ENCODE data around the gene BABAM1. TPM values are rescaled to one million over a fixed set of nuclear protein-coding genes. Genes with fewer than 3 reads are reported as not detected.
A peak's percentile ranks its signal among the peaks of the same experiment; 100 is the strongest.

Gene BABAM1
- total and polyA plus RNA-seq, 9 of the 15 experiments (the other 6 are each of a cell fraction or from before 2014, with no cell fraction given): 14.7 to 160 (median 113) TPM

GRCh38 chr19:17293605-17294004, 26.4 kb downstream of the BABAM1 start:
- no peaks in the 10 kb centered on the region for H4K20me1 ChIP-seq (replicated peaks; ENCODE audit: control insufficient read depth, insufficient read depth, low read length)
- H3K79me2 ChIP-seq (ENCODE audit: control insufficient read depth, insufficient read depth, low read length): peaks cover 12% of the 10 kb centered on the region
- peaks cover 15% of the 10 kb centered on the region; the same call in 2 of the 3 replicates for H3K36me3 ChIP-seq (ENCODE audit: control insufficient read depth, insufficient read depth, low read length)
- peak overlapping the region; percentile 42 for H3K27ac ChIP-seq (ENCODE audit: extremely low read depth, low read depth, low read length)
- H3K9me1 ChIP-seq (ENCODE audit: control insufficient read depth, insufficient read depth, low read length): peaks cover 7% of the 10 kb centered on the region
- H3K4me3 ChIP-seq: peak overlapping the region; percentile 62
- peaks cover 12 to 38% of the 10 kb centered on the region in 2 experiments; a peak in 4 of 5 replicates for H3K4me1 ChIP-seq (replicated peaks in 1 of 2; ENCODE audit: control insufficient read depth in 2 of 2, insufficient read depth in 2 of 2, low read length in 2 of 2)
- in situ Hi-C loops (cut with MboI): loop anchor here (5.0 kb wide), 1 partner anchor 94 kb away; no protein-coding TSS in a partner anchor
- ATAC-seq (no peak), DNase-seq (ENCODE audit: extremely low read depth in 1 of 4, low spot score in 3 of 4) (no peak), FAIRE-seq (no peak)
- CTCF ChIA-PET (ENCODE audit: low intra/inter-chr PET ratio): interaction anchor here (0.6 to 1.4 kb wide), 4 partner anchors 10 to 93 kb away, joined by 3 to 6 read pairs (median 4); partner anchors contain the start of gene ABHD8
- H3K9me3 ChIP-seq (replicated peaks; ENCODE audit: control insufficient read depth, insufficient read depth, low read depth, low read length): peaks cover 3% of the 10 kb centered on the region; the same call in 1 of the 2 replicates
- peak overlapping the region; percentile 92 for H3K4me2 ChIP-seq (ENCODE audit: insufficient read depth, low read length)
- no peaks in the 10 kb centered on the region for H3K27me3 ChIP-seq (ENCODE audit: control insufficient read depth in 2 of 2, insufficient read depth in 2 of 2, low read length in 2 of 2)
- 13% methylated on average over 13 of the region's 14 CpGs for WGBS (ENCODE audit: insufficient coverage, low coverage, missing lambda C conversion rate)
- TF ChIP-seq ZNF696 (CRISPR knock-in tag; conservative IDR thresholded peaks at IDR 0.05): no peak
- TF ChIP-seq ZNF121 (CRISPR knock-in tag; conservative IDR thresholded peaks at IDR 0.05): peak; percentile 77
- no peak overlapping the region; the same call in none of the 2 replicates for H2AFZ ChIP-seq (ENCODE audit: low read depth, low read length)
- H3K9ac ChIP-seq (ENCODE audit: insufficient read depth in 1 of 2, low read depth in 2 of 2, low read length in 2 of 2): peak overlapping the region; percentile 42 to 86
- BruUV-seq (replicated peaks): no TSS peak
- POLR2A ChIA-PET: interaction anchor here (0.6 to 1.4 kb wide), 7 partner anchors 9 to 124 kb away, joined by 3 to 7 read pairs (median 4); partner anchors contain the start of genes ABHD8 and MRPL34
- intact Hi-C loops (cut with micrococcal nuclease): loop anchor here (1.0 to 5.0 kb wide), 5 partner anchors 12 to 396 kb away; partner anchors contain the start of genes ANO8 and MRPL34

Data from K562 (cell line).